ENCODE measurements around the gene JAK3.
"Not testable (repeated sequence)": the region's sequence is repeated elsewhere in the genome, so short reads cannot be mapped to it uniquely, and the experiment has no call there.

The JAK3 gene

DNA sequence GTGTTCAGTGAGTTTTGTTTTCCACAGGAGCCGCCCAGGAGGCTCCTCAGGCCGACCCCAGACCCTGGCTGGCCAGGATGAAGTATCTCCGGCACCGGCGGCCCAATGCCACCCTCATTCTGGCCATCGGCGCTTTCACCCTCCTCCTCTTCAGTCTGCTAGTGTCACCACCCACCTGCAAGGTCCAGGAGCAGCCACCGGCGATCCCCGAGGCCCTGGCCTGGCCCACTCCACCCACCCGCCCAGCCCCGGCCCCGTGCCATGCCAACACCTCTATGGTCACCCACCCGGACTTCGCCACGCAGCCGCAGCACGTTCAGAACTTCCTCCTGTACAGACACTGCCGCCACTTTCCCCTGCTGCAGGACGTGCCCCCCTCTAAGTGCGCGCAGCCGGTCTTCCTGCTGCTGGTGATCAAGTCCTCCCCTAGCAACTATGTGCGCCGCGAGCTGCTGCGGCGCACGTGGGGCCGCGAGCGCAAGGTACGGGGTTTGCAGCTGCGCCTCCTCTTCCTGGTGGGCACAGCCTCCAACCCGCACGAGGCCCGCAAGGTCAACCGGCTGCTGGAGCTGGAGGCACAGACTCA, 40.0 kb downstream of the JAK3 start:
- DNase-seq (ENCODE audit: low read depth, low spot score): no peak

DNA sequence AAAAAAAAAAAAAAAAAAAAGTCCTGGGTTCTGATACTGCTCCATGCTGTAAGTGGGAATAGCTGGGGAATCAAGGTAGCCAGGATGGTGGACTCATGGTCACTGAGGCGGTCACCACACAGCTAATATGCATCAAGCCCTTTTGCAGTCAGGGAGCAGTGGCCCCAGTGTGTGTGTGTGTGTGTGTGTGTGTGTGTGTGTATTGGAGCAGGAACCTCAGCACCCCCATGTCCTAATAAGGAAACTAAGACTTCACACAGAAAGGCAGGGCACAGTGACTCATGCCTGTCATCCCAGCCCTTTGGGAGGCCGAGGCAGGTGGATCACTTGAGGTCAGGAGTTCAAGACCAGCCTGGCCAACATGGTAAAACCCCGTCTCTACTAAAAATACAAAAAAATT, 40.8 kb downstream of the JAK3 start:
- DNase-seq (ENCODE audit: low read depth, low spot score): no peak

DNA sequence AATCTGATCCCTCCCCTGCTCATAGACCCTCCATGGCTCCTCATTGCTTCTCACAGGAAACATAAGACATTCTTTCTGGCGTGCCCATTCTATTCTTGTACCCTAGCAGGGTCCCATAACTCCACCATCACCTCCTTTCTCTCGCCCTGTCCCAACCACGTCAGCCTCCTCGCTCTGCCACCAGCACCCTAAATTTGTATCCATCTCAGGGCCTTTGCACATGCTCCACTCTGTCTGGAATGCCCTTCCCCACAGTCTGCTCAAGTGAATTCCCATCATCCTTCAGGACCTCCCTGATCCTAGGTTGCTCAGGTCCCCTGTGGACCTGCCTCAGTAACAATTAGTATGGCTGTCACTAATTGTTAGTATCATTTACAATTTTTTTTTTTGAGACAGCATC, 42.4 kb downstream of the JAK3 start:
- DNase-seq (ENCODE audit: low read depth, low spot score): no peak

DNA sequence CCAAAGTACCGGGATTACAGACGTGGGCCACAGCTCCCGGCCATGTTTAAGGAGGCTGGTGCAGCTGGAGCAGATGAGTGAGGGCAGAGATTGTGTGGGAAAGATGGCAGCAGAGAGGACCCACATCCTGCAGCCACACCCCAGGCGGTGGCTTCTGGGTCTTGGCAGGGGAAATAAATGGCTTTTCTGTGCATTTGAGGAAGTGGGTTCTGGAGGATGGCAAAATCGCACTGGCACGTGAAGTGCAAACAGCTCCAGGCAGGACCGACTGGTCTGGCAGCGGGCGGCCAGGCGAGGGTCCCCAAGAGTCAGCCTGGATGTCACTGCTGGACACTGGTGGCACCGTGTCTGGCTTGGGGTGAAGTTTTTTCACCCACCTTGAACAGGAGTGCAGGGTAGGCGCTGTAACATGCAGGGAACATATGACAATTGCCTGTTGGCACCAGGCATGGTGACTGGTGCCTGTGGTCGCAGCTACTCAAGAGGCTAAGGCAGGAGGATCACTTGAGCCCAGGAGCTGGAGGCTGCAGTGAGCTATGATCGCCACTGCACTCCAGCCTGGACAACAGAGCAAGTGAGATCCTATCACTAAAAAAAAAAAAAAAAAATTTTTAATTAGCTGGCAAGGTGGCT, 44.4 kb downstream of the JAK3 start:
- DNase-seq (ENCODE audit: low read depth, low spot score): no peak

DNA sequence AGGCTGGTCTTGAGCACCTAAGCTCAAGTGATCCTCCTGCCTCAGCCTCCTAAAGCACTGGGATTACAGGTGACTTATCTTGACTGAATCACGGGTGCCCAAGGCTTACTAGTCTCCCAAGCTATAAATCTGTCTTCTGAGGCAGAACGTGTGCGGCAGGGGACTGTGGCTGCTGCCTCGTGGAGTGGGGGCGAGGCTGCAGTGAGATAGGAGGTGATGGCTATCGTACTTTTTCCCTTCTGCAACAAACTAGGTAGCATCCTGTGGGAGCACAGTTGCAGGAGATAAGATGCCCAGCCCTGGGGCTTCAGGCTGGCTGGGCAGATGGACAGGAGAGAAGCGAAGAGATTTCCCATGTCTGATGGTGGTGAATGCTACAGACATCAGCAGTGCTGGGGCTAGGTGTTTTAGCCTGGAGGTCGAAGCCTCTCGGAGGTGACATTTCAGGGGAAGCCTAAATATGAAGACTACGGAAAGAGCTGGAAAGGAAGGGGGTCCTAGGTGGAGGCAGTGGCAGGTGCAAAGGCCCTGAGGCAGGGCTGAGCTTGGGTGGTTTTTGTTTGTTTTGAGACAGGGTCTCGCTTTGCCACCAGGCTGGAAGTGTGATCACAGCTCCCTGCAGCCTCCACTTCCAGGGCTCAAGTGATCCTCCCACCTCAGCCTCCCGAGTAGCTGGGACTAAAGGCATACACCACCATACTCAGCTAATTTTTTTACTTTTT, 45.5 kb downstream of the JAK3 start:
- no peak for DNase-seq (ENCODE audit: low read depth, low spot score)

DNA sequence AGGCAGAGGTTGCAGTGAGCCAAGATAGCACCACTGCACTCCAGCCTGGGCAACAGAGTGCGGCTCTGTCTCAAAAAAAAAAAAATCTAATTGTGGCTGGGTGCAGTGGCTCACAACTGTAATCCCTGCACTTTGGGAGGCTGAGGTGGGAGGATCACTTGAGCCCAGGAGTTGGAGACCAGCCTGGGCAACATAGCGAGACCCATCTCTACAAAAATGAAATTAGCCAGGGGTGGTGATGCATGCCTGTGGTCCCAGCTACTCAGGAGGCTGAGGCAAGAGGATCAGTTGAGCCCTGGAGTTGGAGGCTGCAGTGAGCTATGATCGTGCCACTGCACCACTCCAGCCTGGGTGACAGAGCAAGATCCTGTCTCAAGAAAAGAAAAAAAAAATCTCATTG, 49.2 kb downstream of the JAK3 start:
- not testable (repeated sequence) for DNase-seq (ENCODE audit: low read depth, low spot score)

DNA sequence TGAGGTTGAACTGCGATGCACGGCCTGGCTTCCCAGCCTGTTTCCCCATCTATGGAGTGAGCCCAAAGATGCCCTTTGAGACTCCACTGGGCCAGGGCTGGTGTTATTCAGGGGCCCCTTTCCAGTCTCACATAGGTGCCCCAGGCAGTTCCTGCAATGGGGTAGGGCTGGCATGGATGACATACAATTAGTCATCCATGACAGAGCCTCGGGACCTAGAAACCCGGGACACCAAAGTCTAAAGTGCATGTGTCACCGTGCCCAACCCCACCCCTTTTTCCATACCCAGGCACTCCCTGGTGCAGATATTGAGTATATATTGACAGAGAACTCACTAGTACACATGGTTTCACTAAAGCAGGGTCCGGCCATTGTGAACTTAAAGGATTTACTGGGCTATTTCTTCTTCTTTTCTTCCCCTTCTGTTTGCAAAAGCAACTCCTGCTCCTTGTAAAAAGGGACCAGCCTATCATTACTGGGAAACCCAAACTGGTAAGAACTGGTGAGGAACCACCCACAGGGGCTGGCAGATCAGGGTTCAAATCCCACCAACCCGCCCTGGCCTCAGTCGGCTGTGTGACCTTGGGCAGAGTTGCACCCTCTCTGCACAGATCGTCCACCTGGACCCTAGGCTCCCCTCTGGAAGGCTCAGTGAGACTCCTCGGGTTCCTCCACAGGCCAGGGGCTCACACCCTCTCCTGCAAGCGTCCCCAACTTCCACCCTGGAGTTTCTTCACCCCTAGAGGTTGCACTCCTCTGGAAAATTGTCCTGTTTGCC, 50.2 kb downstream of the JAK3 start:
- no peak for DNase-seq (ENCODE audit: low read depth, low spot score)

DNA sequence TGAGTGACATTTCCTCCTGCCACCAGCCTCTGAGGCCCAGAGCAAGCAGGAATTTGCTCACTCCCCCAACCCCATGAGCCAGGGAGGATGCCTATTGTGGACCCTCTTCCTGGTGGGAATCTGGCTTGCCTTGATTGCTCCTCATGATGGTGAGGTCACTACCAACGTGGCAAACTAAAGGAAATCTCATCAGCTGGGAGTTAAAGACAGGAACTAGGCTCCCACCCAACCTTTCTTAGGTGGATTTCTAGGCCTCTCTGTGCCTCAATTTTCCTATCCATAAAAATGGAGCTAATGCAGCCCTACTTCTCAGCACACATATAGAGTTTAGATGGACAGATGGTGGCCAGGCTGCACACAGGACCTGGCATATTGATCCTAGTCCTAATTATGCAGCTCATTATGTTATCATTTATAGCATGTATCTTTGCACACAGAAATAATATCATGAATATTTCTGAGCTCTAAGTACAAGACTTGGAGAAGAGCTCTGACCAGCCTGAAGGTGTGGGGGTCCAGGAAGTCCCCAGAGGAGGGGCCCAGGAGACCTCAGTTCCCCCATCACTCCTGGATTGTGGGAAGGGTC, 50.9 kb downstream of the JAK3 start:
- DNase-seq (ENCODE audit: low read depth, low spot score): no peak

DNA sequence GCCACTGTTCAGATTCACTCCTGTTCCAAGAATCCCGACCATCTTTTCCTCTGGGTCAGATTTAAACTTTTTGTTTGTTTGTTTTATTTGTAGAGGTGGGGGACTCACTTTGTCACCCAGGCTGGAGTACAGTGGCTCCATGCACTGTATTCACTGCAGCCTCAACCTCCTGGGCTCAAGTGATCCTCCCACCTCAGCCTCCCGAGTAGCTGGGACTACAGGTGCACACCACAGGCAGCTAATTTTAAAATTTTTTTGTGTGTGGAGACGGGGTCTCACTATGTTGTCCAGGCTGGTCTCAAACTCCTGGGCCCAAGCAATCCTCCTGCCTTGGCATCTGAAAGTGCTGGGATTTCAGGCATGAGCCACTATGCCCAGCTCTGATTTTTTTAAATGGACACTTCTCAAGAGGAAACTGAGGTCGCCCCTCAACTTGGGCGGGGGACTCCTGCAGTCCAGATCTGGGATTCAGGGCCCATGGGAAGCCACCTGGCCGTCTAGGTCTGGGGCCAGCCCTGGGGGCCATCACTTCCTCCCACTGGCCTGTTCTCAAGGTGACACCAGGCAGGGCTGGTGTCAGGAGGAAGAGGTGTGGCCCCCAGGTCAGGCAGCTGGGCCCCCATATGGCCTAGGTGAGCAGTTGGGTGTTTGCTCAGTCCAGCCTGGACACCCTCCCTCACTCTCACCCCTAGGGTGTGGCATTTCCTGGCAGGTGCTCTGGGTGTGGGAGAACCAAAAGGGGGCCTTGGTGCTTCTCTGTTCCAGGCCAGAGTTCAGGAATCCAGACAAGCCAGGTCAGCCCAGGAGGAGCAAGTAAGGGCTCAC, 51.6 kb downstream of the JAK3 start:
- DNase-seq (ENCODE audit: low read depth, low spot score): no peak

DNA sequence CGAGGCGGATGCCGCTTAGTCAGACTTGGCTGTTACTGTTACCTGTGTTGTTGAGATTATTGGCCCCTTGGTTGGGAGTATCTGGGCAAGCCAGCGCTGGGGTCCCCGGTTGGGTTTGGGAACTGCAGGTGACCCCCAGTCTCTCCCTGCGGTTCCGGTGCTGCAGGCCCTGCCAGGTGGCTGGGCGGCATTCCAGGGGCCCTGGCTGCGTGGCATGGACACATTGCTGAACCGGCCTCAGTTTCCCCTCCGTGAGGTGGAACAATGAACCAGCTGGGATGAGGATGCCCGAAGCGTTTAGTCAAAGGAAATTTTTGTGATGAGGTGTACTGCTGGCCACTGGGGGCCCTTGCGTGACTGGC, 52.3 kb downstream of the JAK3 start:
- no peak for DNase-seq (ENCODE audit: low read depth, low spot score)

DNA sequence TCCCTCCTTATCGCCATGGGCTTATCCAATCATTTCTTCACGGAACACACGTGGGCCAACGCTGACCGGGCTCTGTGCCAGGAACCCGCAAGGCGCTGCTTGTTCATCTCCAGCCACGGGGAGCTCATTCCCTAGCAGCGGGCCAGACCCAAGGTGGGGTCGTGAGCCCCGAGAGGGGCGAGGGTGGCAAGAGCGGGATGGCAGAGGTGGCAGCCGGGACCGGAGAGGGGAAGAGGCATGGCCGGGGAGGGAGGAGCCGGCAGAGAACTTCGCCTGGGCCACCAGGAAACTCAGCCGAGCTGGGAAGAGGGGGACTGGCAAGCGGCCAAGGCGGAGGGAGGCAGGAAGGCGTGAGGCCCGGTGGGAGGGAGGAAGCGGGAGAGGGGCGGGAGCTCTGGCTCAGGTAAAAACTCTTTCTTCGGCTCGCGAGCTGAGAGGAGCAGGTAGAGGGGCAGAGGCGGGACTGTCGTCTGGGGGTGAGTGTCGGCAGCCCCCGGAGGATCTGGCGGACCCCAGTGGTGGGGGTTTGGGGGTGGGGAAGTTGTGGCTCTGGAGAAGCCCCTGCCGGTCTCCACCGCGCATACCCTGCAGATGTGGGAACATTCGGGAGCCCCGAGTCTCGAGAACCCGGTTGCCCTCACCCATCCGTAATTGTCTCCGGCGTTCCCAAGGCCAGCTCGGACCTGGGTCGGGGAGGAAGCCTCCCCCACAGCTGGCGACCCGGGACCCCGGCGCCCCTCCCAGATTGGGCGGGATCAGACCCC, 52.9 kb downstream of the JAK3 start, which contains the start of gene B3GNT3:
B3GNT3 (plus strand) TSS at position 408 of the 764 bp plus-strand sequence. CDS start 12,670 bp downstream, outside the sequence.
- DNase-seq (ENCODE audit: low read depth, low spot score): no peak

DNA sequence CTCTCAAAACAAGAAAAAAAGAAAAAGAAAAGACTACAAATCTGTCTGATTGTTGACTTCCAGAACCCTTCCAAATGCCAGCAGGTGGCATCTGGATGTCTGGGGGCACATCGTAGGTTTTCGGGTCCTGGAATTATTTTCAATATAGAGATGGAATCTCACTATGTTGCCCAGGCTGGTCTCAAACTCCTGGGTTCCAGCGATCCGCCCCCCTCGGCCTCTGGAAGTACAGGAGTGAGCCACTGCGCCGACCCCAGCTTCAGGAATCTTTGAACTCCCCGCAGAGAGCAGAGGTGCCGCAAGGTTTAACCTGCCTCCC, 53.4 kb downstream of the JAK3 start:
- DNase-seq (ENCODE audit: low read depth, low spot score): no peak

DNA sequence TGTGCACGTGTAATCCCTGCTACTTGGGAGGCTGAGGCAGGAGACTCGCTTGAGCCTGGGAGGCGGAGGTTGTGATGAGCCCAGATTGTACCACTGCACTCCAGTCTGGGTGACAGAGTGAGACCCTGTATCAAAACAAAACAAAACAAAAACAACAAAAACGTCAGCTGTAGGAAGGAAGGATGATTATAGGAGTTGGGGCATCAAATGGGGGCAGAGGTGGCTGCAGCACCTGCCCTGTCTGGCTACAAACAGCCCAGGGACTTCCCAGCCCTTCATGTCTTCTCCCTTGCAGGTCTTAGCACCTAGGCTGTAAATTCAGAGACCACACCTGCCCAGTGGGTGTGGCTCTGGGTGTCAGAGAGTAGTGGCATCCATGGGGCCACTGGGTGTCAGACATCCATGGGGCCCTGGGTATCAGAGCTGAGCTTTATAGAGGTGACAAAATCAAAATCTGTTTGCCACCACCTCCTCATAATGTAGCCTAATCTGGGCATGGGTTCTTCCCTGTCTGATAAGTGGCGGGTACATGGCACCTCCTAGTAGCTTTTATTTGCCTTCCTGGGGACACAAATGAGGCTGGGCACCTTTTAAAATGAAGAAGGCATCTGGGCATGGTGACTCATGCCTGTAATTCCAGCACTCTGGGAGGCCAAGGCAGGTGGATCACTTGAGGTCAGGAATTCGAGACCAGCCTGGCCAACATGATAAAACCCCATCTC, 57.6 kb downstream of the JAK3 start:
- DNase-seq (ENCODE audit: low read depth, low spot score): no peak

DNA sequence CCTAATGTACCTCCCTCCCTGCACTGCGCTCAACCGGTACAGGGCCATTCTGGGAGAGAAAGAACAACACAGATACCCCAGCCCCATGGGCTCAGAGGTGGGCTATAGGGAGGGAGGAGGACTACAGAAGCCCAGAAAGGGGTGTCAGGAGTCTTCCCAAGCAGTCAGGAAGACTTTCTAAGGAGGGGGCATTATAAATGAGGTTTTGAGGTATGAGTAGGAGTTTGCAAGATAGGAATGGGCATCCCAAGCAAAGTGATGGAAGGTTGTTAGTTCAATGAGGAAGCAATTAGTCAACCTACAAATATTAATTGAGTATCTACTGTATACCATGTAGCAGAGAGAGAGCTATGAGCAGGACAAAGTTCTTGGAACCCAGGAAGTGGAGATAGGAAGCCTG, 59.1 kb downstream of the JAK3 start:
- no peak for DNase-seq (ENCODE audit: low read depth, low spot score)

DNA sequence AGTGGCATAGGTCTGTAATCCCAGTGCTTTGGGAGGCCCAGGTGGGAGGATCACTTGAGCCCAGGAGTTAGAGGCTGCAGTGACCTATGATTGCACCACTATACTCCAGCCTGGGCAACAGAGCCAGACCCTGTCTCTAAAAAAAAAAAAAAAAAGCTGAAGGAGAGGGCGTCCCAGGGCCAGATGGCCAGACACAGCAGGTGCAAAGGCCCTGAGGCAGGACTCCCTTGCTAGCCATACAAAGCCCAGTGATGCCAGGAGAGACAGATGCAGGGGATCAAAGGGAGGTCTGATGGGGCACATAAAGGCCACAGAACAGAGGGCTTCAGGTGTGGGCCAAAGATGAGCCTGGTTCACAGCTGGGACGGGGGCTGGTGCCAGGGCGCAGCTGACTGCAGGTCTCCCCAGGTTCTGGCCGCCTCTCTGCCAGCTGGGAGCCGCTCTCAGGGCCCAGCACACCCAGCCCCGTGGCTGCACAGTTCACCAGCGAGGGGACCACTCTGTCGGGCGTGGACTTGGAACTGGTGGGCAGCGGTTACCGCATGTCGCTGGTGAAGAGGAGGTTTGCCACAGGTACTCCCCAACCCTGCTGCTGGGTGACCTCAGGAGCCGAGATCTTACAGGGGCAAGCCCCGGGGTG, 60.4 kb downstream of the JAK3 start:
- DNase-seq (ENCODE audit: low read depth, low spot score): no peak

DNA sequence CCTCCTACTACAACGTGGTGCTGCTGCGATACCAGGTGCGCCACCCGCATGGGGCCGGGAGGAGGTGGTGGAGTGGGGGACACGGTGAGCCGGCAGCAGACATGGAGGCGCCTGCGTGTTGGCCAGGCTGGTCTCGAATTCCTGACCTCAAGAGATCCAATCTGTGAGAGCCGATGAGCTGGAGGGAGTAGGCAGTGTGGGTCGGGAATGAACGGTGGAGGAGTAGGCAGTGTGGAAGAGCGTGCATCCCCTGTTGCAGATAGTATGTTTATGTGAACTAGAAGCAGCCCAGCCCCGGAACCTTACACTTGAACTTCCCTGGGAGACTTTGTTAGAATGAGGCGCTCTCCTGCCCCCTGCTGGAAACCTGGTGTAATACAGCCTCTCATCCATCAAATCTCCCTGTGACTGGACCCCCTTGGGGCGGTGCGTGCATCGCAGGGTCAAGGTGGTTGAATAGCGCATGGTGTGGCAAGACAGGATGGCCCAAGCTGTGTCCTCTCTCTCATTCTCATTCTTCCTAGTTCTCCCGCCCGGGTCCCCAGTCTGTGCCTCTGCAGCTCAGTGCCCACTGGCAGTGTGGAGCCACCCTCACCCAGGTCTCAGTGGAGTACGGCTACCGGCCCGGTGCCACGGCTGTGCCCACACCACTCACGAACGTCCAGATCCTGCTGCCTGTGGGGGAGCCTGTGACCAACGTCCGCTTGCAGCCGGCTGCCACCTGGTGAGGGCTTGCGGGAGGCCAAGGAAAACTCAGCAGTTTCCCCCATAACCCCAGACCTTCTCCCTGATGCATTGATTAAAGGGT, 63.4 kb downstream of the JAK3 start:
- peak; percentile 56 for DNase-seq (ENCODE audit: low read depth, low spot score)

DNA sequence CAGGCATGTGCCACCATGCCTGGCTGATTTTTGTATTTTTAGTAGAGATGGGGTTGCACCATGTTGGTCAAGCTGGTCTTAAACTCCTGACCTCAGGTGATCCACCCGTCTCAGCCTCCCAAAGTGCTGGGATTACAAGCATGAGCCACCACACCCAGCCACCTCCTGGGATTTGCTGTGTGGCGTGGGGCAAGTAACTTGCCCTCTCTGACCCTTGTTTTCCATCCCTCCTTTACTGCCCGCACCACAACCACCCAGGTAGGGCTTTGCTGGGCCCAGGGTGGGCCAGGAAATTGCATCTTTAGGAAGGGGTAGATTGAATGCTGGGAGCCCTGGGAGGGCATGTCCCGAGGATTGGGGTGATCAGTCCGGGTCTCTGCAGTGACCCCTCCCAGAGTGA, 64.1 kb downstream of the JAK3 start:
- not testable (repeated sequence) for DNase-seq (ENCODE audit: low read depth, low spot score)

DNA sequence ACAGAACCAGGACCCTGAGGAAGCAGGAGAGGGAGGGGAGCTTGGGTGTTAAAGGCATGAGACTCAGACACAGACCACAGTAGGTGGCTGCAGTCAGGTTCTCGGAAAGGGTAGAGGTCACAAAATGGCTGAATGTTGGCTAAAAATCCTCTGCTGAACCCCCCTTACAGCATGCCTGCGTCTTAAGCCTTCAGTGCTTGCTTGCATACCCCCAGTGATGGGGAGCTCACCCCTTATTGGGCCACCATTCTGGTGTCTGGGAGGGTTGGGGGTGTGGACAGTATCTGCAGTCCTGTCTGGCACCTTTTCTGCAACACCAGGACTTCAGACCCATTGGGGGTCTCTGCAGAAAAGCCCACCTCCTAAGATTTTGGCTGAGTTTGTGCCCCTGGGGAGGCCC, 67.0 kb downstream of the JAK3 start:
- DNase-seq (ENCODE audit: low read depth, low spot score): no peak

Data from activated naive CD8-positive, alpha-beta T cell treated with anti-CD3 and anti-CD28 coated beads, Interleukin-2, amount 50 U/mL, for 16 hours (primary cell).